Measurements from ENCODE around the gene MAP3K20.
A peak's percentile ranks its signal among the peaks of the same experiment; 100 is the strongest.
"Not testable (repeated sequence)": the region's sequence is repeated elsewhere in the genome, so short reads cannot be mapped to it uniquely, and the experiment has no call there.

Gene MAP3K20

GRCh38 chr2:173280853-173281252, 205.2 kb downstream of the MAP3K20 start:
- H3K4me3 ChIP-seq (replicated peaks; ENCODE audit: low read depth, low read length), result no peak overlapping the region
- DNase-seq (ENCODE audit: low read depth), result no peak
- no peak for TF ChIP-seq CTCF (IDR thresholded peaks at IDR 0.05; ENCODE audit: low read length, missing control alignments)

- not testable (repeated sequence) for DNase-seq (ENCODE audit: low read depth); H3K4me3 ChIP-seq (replicated peaks; ENCODE audit: low read depth, low read length)
Observed at GRCh38 chr2:173281898-173282297, 206.3 kb downstream of the MAP3K20 start.

- no peak for TF ChIP-seq CTCF (IDR thresholded peaks at IDR 0.05; ENCODE audit: low read length, missing control alignments)
- no peak for DNase-seq (ENCODE audit: low read depth)
- no peak overlapping the region for H3K4me3 ChIP-seq (replicated peaks; ENCODE audit: low read depth, low read length)
Observed at GRCh38 chr2:173282795-173283545, 207.3 kb downstream of the MAP3K20 start.

GRCh38 chr2:173286153-173286809, 210.6 kb downstream of the MAP3K20 start:
- no peak for TF ChIP-seq CTCF (IDR thresholded peaks at IDR 0.05; ENCODE audit: low read length, missing control alignments)
- DNase-seq (ENCODE audit: low read depth), result no peak
- H3K4me3 ChIP-seq (replicated peaks; ENCODE audit: low read depth, low read length), result no peak overlapping the region

- no peak for TF ChIP-seq CTCF (IDR thresholded peaks at IDR 0.05; ENCODE audit: low read length, missing control alignments)
- DNase-seq (ENCODE audit: low read depth), result no peak
- H3K4me3 ChIP-seq (replicated peaks; ENCODE audit: low read depth, low read length), result no peak overlapping the region
Observed at GRCh38 chr2:173287594-173287993, 211.9 kb downstream of the MAP3K20 start.

- peak; percentile 35 for DNase-seq (ENCODE audit: low read depth)
- no peak for TF ChIP-seq CTCF (IDR thresholded peaks at IDR 0.05; ENCODE audit: low read length, missing control alignments)
- no peak overlapping the region for H3K4me3 ChIP-seq (replicated peaks; ENCODE audit: low read depth, low read length)
Observed at GRCh38 chr2:173288561-173288960, 212.9 kb downstream of the MAP3K20 start.

GRCh38 chr2:173290046-173290445, 214.4 kb downstream of the MAP3K20 start:
- no peak overlapping the region for H3K4me3 ChIP-seq (replicated peaks; ENCODE audit: low read depth, low read length)
- DNase-seq (ENCODE audit: low read depth), result peak; percentile 46
- TF ChIP-seq CTCF (IDR thresholded peaks at IDR 0.05; ENCODE audit: low read length, missing control alignments), result no peak
